Head of caudate nucleus (tissue), 42 donors: Measurements from ENCODE around the gene DOCK6.

Experiments
- DNase-seq, 42 donors: peaks; one replicate each; pipeline versions ENCODE4 v3.0.0 to v3.0.0-alpha.2; 2020 to 2021; ENCODE audit warnings: mixed read lengths in 7 of 42
- intact Hi-C: fragments of 100-400 bp; cut with DNase I; formaldehyde crosslinking; loops from one replicate; pipeline ENCODE4 v1.15.0; 2022

Gene DOCK6

DNA sequence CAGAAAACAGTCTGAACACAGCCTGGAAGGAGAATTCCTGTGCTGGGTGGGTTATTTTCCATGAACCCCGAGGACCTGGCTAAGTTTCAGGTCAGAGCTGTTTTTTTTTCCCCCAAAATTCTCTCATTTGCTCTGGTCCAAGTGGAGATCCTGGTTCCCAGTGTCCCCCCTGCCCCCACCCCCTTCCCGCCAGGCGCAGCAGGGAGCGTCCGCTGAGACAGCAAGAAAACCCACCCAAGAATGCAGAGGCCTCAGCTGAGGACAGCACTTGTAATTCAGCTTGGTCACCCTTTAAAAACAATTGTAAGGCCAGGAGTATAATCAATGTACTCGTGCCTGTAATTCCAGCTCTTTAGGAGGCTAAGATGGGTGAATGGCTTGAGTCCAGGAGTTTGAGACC, 22.2 kb upstream of the DOCK6 start:
- DNase-seq, result no peak
- intact Hi-C loops, result no loop called here

DNA sequence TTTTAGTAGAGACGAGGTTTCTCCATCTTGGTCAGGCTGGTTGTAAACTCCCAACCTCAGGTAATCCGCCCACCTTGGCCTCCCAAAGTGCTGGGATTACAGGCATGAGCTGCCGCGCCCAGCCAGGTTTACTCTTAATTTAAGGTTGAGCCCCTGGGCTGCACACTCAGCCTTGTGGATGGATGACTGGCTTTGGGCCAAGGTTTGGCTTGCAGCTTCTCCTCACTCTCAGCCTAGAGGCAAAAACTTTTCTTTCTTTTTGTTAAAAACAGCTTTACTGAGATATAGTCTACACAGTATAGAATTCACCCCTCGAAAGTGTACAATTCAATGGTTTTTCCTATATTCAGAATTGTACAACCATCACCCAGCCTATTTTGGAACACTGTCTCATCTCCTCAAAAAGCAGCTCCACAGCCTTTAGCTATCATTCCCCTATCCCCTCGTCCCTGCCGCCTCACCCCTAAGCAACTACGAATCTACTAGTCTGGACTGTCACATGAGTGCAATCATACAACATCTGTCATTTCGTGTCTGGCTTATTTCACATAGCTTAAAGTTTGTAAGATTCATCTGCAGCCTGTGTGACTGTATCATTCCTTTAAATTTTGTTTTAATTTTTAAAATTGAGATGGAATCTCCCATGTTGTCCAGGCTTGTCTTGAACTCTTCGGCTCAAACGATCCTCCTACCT, 19.2 kb upstream of the DOCK6 start:
- DNase-seq, result no peak

DNA sequence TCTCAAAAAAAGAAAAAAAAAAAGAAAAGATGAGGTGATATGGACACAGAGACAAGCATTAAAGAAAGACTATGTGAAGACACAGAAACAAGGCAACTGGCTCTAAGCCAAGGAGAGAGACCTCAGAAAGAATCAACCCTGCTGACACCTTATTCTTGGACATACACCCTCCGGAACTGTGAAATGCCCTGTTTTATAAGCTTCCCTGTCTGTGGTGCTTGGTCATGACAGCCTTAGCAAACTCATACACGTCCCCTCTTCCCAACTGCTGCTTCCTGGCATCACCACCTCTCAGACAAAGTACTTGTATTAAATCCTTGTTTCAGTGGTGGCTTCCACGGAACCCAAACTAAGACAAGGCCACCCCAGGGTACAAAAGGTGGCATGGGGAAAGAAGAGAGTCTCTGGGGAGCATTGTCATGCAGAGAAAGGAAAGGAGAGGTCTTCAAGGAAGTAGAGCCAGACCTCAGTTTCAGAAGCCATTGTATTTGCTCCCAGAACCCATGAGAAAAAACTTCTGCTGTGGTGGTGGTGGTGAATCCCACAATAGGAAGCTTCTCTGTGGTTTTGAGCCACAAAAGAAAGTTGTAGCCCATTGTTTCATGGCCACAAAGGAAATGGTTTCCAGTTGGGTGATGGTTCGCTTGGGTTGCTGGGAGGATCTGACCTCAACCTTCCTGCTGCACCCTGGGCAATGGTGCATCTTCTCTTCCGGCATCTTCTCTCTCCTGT, 17.3 kb upstream of the DOCK6 start:
- intact Hi-C loops, result no loop called here

More for the DNA sequence above, 19.2 kb upstream of the DOCK6 start:
- intact Hi-C loops, result no loop called here

DNA sequence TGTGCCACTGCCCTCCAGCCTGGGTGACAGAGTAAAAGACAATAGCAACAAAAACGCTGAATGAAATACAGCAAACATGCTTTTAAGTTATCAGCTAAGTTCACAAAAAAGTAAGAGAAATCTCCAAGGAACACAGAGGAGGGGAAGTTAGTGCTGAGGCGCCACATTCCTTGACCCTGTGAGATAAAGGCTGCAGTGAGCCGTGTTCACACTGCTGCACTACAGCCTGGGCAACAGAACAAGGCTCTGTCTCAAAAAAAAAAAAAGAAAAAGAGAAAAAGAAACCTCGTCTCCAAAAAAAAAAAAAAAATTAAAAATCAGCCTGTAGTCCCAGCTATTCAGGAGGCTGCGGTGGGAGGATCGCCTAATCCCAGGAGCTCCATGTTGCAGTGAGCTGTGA, 16.3 kb upstream of the DOCK6 start:
- no peak for DNase-seq
- intact Hi-C loops, result no loop called here

More for the DNA sequence above, 17.3 kb upstream of the DOCK6 start:
- no peak for DNase-seq

DNA sequence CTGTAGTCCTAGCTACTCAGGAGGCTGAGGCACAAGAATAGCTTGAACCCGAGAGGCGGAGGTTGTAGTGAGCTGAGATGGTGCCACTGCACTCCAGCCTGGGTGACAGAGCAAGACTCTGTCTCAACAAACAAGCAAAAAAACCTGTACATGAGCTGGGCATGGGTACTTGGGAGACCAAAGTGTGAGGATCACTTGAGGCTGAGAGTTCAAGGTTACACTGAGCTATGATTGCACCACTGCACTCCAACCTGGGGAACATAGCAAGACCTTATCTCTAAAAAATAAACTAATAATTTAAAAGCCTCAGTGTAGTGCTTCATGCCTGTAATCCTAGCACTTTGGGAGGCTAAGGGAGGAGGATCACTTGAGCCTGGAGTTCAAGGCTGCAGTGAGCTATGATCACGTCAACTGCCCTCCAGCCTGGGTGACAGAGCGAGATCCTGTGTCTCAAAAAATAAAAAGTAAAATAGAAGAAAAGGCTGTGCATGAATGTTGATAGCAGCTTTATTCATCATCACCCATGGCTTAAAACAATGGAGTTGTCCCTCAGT, 12.3 kb upstream of the DOCK6 start:
- no peak for DNase-seq
- intact Hi-C loops, result no loop called here

DNA sequence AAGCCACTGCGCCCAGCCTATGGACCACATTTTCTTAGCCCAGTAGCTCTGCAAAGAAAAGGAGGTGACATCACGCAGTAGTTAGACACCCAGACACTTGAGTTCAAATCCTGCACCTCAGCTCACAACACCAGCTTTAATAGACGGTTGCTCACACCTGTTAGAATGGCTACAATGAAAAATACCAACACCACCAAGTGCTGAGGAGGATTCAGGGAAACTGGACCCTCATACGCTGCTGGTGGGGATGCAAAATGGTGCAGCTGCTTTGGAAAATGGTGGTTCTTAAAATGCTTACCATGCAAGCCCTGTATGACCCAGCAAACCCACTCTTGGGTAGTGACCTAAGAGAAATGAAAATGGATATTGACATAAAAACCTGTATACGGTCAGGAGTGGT, 11.7 kb upstream of the DOCK6 start:
- intact Hi-C loops, result no loop called here
- DNase-seq, result no peak

DNA sequence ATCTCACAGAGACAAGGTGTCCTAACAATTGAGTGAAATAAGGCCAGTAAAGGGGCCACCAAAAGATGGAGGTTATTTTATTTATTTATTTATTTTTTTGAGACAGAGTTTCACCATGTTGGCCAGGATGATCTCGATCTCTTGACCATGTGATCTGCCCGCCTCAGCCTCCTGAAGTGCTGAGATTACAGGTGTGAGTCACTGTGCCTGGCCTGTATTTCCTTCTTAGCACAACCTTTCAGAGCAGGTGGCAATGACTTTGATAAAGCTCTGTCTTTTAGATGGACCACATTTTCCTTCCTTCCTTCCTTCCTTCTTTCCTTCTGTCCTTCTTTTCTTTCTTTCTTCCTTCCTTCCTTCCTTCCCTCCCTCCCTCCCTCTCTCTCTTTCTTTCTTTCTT, 11.0 kb upstream of the DOCK6 start:
- intact Hi-C loops, result no loop called here
- no peak for DNase-seq

DNA sequence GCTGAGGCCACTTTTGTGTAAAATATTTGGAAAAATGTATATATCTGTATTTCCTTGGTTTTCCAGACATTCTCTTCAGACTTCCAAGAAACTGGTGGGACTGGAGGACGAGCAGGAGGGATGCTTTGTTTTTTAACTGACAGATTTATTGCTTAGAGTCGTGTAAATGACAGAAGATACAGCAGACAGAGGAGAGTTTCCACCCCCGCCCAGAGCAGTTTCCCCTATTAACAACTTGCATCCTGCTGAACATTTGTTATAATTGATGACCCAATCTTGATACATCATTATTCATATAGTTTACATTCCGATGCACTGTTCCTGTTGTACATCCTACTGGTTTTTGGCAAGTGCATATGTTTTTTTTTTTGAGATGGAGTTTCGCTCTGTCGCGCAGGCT, 7.1 kb upstream of the DOCK6 start:
- intact Hi-C loops, result no loop called here
- DNase-seq, result no peak

DNA sequence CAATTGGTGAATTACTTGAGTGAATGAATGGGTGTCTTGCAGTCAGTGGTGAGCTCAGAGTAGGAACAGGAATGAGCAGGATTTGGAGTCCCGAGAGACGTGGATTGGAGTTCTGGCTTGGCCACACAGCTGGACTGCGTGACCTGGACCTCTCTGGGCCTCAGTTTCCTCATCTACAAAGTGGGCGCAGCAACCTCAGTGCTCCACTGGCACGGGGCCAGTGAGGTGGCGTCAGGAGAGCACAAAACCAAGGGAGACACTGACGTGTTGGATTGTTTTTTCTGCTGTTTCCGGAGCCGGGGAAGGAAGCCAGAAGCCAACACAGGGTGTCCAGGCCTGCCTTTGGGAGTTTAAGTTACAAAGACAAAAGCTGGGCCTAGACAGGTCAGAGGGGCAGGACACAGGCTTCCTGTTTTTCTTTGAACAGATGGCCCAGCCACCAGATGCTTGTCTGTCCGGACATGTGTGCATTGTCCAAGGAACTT, 6.5 kb upstream of the DOCK6 start:
- intact Hi-C loops, result no loop called here

DNA sequence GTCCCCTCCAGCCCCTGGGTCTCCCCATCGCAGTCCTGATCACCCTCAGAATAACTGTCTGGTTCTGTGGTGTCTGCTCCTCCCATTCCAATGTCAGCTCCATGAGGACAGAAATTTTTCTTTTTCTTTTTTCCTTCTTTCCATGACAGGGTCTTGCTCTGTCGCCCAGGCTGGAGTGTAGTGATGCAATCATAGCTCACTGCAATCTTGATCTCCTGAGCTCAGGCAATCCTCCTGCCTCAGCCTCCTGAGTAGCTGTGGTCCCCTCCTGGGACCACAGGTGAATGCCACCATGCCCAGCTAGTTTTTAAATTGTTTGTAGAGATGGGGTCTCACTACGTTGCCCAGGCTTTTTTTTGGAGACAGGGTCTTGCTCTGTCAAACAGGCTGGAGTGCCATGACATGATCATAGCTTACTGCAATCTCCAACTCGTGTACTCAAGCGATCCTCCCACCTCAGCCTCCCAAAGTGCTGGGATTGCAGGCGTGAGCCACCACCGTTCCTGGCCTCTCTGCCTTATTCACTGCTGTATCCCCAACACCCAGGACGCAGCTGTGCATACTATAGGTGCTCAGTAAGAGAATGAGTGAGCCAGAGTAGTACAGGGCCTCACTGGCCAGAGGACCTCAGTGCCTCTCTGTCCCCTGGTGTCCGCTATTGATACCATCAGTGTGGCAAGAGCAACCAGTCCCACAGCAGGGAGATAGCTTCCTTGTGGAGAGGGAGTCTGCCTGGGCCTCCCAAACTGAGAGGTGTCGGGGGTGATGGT, 5.2 kb upstream of the DOCK6 start:
- intact Hi-C loops, result no loop called here
- no peak for DNase-seq

More for the DNA sequence above, 6.5 kb upstream of the DOCK6 start:
- peak in 7 of 42 donors; percentile 5 to 45 (median 23) for DNase-seq

DNA sequence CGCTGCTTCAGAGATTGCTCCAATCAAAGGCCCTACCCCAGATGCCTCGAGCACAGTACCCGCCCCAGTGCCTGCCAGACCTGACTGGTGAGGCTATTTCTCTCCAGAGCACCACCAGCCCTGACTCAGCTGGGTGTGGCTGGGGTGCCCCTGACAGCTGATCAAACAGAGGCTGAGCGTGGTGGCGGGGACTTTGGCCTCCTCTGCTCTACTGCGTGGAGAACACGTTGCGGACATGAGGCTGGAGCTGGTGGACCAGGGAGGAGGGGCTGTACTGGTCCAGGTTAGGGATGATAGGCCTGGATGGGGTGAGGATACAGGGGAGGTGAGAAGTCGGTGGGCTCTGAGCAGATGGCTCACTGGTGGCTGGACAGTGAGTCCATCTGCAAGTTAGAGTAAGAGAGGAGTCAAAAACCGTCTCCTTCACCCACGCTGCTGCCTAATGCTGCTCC, 3.5 kb upstream of the DOCK6 start:
- DNase-seq, result no peak

DNA sequence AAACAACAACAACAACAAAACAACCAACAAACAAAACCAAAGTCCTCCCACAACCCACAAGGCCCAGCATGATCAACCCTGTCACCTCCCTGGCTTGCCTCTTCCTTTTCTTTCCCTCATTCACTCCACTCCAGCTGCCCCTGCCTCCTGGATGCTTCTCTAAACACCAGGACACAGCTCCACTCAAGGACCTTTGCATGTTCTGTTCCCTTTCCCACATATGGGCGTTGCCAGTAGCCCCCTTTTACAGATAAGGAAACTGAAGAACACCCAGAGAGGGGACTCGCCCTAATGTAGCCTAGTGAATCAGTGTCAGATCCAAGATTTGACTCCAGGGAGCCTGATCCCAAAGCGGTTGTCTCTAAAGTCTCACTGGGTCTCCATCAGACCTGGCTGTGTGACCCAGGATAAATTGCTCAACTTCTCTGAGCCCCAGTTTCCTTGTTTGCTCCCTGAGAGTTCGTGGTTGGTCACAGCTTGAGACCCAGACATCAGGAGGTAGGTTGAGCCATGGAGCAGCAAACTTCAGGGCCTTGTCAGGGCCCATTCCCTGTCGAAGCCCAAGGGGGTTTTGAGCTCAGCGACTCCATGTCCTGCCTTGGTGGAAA, 3.0 kb upstream of the DOCK6 start:
- intact Hi-C loops, result no loop called here
- DNase-seq, result no peak

More for the DNA sequence above, 3.5 kb upstream of the DOCK6 start:
- intact Hi-C loops, result no loop called here

DNA sequence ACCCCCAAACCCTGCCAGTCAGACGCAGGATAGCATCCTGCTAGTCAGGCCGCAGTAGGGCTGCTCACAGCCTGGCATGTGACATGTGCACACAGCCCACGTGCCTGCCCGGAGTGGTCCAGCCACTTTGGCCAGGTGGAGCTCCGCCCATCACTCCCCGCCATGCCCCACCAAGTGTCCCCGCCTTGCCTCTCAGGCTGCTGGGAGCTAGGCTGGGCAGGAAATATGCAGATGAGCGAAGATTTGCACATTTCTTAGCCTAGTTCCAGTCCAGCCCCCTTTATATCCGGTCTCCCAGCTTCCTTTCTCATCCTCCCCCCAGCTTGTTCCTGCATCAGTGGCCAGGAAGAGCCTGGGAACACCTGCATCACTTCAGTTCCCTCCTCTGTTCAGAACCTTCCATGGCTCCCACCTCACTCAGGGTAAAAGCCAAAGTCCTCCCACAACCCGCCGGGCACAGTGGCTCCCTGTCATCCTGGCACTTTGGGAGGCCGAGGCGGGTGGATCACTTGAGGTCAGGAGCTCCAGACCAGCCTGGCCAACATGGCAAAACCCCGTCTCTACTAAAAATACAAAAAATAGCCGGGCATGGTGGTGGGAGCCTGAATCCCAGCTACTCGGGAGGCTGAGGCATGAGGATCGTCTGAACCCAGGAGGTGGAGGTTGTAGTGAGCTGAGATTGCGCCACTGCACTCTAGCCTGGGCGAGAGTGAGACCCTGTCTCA, 2.3 kb upstream of the DOCK6 start:
- intact Hi-C loops, result no loop called here
- no peak for DNase-seq

DNA sequence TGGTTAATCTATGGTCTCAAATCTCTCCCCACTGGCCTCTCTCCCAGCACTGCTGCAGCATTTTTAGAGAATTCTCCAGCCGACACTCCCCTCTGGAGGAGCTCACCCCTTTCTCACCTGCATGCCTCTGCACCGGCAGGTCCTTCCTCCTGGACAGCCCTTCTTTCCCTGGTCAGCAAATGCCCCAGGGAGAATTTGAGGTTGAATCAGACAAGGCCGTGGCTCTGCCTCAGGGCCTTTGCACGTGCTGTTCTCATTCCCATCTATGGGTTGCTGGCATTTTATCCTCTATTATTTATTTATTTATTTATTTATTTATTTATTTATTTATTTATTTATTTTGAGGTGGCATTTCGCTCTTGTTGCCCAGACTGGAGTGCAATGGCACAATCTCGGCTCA, 1.4 kb upstream of the DOCK6 start:
- no peak for DNase-seq
- intact Hi-C loops, result no loop called here

DNA sequence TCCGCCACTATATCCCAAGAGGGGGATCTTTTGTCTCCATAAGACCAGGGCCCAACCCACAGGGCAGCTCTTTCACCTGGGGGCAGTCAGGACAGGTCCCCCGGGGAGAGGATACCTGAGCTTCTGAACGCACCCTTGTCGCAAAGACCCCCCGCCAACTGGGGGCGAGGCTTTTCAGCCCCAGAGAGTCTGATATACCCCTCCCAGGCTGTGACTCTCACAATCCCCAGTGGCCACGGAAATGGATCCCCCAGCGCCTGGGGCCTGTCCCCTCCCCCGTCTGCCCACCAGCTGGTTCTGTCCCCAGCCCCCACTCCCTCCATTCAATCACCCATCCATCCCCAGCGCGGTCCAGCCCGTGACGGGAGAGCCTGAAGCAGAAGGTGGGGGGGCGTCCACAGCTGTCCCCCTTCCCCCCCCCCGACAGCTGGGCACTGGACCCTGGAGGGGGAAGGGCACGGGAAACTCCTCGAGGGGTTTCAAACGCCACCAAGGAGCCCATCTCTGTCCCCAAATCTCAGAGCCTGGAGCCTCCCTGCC, 823 bp downstream of the DOCK6 start:
- no peak for DNase-seq
- intact Hi-C loops, result no loop called here

DNA sequence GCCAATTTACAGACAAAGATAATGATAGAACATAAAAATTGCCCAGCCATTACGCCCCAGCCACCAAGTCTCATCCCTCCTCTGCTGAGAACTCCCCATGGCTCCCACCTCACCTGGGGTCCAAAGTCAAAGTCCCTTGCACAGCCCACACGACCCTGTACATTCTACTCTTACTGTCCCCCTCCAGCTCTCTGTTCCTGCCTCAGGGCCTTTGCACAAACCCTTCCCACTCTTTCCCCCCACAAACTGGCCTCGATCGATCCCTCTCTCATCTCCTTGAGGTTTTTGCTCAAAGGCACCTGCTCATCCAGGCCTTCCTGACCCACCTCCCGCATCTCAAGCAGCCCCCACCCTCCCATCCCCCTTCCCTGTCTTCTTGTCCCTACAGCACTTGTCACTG, 1.3 kb downstream of the DOCK6 start:
- intact Hi-C loops, result no loop called here
- no peak for DNase-seq

DNA sequence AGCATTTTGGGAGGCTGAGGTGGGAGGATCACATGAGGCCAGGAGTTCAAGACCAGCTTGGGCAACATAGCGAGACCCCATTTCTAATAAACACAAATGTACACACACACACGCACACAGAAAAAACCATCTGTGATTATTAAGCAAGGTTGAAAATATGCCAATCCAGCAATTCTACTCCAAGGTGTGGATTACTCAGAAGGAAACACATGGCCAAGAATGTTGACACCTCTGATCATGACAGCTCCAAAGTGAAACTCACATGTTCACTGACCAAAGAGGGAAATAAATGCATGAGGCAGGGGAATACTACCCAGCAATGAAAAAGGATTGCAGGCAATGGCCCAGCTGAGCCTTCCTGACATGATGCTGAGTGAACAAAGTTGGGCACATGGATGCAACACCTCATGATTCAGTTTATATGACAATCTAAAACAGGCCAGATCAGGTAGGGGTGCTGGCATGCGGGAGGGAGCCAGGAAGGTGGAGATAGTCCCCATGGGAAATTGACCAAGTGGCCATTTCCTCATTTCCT, 4.4 kb downstream of the DOCK6 start:
- DNase-seq, result no peak
- intact Hi-C loops, result no loop called here

DNA sequence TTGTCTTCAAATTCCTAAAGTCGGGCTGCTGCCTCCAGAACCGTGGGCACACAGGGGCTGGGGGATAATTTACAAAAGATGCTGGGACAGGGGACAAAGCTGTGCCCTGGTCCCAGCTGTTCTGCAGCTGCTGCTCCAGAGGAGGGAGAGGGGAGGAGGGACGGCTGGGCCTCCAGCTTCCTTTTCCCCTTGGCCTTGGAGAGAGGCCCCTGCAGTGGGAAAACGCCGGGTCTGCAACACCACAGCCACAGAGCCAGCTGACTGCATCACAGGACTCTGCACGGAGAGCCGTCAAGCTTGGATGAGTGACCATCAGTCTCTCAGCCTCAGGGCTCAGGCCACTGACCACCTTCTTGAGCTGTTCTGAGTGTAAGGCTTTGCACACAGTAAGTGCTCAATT, 6.1 kb downstream of the DOCK6 start:
- DNase-seq, result no peak
- intact Hi-C loops, result no loop called here
